AG08395 (cell line): ENCODE data around the gene COTL1.

Source experiments
- DNase-seq: peaks from one replicate; pipeline ENCODE4 v3.0.0; 2012; ENCODE audit warnings: mixed read lengths, low spot score

The COTL1 gene

GRCh38 chr16:84548971-84549844, 68.7 kb downstream of the COTL1 start:
- DNase-seq: no peak

DNA sequence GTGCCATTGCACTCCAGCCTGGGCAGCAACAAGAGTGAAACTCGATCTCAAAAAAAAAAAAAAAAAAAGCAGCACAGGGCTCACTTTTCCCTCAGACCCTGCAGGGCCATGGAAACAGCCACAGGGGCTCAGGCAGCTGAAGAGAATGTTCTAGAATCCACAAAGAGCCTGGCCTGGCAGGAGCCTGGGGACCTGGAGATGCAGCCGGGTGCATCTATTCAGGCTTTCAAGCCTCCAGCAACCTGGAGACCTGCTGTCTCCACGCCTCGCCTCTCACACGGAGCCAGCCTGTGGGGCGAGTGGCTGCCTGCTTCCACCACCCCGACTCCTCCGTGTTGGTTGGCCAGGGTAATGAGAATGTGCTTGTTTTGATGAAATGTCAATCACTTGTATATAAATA, 69.4 kb downstream of the COTL1 start:
- DNase-seq: no peak

DNA sequence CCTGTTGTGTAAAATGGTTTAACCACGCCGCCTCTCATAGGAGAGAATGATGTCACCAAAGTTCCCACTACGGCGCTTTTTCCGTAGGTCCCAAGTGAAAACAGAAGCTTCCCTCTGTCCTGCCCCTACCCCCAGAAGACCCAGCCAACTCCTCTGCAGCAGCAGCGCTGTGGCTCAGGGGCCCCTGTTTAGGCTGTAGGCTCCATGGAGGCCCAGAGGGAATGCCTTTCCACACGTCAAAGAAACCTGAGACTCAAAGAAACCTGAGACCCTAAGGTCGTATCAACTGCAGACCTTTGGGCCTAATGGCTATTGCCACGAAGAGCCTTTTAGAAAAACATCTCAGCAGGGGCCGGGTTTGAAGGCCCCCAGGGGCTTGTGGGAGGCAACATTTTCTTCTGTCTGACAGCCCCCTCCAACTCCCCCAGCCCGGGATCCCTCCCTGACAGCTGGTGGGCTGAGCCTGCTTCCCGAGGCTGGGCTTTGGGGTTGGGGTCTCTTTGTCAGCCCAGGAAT, 70.3 kb downstream of the COTL1 start:
- no peak for DNase-seq

- DNase-seq: no peak
Measured at GRCh38 chr16:84546669-84547545, 71.0 kb downstream of the COTL1 start.

DNA sequence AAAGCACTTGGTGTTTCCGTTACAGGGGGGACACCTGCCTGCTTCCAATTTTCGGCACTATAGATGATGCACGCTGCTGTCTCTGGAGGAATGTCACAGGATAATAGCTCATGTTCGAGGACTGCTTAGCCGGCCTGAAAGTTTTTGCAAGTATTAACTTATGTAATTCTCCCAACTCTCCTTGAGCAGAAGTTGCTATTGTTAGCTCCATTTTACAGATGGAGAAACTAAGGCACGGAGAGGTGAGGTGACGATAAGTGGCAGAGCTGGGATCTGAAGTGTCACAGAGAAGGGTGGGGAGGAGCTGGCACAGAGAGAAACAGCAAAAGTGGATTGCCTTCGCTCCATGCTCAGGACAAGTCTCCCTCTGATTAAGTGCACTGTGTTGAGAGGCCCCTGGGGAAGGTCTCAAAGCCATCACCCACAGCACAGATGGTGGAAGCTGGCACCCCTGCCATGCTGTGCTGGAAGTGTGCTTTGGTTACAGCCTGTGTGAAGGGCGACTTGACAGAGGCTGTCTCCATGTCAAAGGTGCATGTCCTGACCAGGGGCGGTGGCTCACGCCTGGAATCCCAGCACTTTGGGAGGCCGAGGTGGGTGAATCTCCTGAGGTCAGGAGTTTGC, 72.7 kb downstream of the COTL1 start:
- no peak for DNase-seq

DNA sequence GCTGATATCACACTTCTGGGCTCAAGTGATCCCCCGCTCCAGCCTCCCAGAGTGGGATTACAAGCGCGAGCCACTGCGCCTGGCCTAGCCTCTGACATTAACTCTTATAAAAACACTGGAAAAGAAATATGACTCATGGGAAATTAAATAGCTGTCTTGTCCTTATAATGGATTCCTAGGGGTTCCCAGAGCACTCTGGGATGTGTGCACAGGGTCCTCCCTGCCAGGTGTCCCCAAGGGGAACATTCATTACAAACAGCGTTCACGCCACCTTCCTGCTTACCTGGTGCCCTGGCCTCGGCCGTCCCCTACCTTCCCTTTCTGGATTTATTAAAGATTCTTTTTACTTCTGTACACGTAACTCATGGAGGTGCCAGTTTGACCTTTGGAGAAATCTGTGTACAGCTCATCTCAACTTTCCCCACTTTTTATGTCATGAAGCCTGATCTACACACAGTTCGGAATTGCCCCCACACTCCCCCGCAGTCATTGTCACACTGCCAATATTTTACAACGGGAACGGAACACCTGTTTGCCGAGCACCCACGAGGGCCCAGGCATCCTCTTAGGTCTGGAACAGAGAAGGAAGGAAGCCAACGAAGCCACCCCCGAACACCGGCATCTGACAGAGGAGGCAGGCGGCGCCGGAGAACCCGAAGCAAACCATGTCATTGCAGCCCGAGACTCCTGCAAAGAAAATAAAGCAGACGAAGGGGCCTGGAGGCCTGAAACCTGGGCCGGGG, 73.7 kb downstream of the COTL1 start:
- DNase-seq: no peak

- DNase-seq: no peak
Measured at GRCh38 chr16:84543253-84543652, 74.6 kb downstream of the COTL1 start.

GRCh38 chr16:84541999-84542817, 75.7 kb downstream of the COTL1 start:
- DNase-seq: no peak

GRCh38 chr16:84540194-84540593, 77.7 kb downstream of the COTL1 start:
- DNase-seq: no peak

DNA sequence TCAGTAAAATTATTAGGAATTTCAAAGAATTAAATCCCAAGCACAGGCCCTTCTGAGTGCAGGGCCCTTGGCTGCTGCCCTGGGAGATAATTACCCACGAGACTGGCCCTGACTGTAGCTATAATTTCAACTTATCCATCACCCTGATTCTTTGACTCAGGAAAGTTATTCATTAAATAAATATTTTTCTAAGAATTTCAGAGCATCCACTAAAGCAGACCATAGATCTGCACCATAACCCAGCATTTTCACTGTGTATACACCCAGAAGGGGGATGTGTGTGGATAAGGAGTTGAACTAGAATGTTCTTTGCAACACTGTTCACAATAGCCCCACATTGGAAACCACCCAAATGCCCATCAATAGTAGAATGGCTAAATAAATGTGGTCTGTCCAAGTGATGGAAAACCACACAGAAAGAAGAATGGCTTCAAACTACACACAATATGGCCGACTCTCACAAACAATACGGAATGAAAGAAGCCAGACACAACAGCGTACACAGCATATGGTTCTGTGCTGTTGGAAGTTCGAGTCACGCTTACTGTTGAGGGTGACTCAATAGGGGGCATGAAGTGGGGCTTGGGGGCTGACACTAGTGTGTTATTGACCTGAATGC, 79.5 kb downstream of the COTL1 start:
- DNase-seq: no peak

DNA sequence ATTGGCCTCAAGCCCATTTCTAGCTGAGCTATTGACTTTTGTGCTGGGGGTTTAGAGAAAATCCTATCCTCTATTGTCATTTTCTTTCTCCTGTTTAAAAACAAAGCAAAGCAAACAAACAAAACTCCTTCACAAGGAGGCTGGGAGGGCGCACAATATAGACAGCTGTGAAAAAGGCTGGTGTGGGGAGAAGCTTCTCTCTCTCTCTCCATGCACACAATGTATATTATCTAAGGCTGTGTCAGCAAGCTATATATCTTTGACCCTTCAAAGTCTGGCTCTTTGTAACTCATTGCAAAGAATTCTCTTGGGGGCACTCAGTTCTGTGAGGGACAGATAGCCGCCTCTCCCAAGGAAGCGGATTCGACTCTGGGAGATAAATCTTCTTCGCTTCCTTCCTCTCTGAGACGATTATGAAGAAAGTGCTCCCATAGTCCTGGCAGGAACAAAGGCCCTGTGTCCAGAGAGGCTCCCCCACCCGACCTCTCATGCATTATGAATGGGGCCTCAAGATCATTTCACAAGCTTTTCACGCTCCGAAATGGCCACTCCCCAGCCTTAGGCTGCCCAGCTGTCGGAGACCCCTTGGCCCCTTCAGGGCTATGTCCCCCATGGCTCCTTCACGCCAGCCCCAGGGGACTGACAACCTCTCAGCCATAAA, 80.3 kb downstream of the COTL1 start:
- DNase-seq: no peak

DNA sequence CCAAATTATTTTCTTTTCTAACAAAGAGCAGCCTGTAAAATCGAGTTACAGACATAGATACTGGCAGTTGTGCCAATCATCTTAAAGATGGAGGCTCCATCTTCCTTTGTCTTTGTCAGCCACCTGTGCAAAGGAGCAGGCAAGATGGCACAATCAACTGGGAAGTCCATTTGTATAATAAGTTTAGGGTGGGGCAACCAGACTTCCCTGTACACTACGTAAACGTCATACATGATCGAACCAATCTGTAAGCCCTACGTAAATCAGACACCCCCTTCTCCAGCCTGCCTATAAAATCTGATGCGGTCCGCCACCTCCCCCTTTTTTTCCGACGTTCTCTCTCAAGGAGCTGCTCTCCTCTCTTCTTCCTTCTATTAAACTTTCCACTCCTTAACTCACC, 82.0 kb downstream of the COTL1 start:
- no peak for DNase-seq

DNA sequence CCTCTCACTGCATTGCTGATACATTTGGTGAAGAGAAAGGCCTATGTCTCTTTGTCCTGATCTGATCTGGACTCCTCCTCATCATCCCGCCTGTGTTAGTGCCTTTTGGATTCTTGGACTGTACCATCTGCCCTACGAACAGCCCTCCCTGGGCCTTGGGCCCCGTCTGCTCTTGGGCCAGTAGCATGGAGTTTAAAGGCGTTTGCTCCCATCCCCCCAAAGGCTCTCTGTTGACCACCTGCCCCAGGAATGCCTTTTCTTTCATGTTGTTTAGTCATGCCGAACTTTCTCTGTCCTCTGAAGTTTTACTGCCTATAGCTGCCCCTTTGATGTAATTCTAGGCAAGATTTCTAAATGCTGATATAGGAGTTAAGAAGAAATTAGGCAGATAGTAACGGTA, 82.5 kb downstream of the COTL1 start:
- DNase-seq: no peak

GRCh38 chr16:84534815-84535214, 83.1 kb downstream of the COTL1 start:
- no peak for DNase-seq

DNA sequence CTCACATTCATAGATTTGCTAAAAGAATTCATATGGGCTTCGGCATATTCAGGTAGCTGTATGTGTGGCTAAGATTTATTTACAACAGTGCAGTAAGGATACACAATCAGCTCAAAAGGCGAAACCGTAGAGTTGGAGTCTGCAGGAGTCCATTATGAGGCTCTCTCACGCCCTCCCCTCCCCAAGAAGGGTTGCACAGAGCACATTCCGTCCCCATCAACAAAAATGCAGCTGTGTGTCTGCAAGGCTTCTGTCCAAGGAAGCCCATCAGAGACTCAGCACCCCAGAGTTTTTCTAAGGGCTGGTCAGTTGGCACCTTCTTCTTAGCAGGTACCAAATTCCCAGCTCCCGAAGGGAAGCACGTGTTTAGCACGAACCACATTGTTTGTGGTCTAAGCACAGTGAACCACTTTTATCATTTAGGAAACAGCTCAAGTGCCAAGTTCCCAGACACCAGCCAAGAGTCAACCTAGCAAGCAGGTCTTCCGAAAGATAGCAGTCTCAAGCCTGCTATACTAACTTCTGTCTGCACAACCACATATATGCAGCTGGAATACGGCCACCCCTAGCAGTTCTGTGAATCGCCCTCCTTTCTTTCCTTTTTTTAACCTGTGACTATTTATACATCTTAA, 84.9 kb downstream of the COTL1 start:
- DNase-seq: no peak

DNA sequence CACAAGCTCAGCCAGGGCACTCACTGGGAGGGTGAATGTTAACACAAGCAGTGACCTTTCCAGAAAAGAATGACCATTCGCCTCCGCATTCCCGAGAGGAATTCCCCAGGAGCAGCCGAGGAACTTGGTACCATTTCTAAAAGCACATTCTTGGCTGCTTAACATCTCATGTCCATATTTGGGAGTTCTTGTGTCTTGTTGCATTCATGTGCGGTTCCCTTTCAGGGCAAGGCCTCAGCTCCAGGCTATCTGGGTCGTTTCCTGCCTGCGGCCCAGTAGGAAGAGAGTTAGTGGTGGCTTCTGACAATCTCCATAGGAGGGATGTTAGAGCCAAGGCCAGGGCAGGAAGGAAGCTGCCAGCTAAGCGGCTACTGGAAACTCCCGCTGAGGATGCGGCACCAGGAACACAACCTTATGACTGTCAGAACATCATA, 85.6 kb downstream of the COTL1 start:
- peak; percentile 95 for DNase-seq

GRCh38 chr16:84531671-84532111, 86.2 kb downstream of the COTL1 start:
- no peak for DNase-seq

GRCh38 chr16:84530590-84530989, 87.3 kb downstream of the COTL1 start:
- no peak for DNase-seq

DNA sequence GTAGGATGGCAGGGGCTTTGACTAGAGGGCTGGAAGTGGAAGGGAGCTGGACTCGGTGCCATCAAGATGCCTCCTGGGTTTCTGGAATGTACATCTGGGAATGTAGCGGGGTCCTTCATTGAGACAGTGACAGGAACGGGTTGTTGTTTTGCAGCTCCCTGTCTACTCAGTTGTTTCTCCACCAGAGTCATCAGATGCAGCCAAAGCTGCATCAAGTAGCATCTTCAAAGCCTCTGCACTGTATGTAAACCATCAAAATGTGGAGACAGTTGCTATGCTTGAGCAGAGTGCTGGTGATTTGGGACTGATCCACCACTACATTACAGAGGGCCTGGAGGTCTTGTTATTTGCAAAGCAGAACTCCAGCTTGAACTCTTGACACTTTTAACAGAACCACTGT, 88.3 kb downstream of the COTL1 start:
- DNase-seq: no peak
